AG04449 (cell line): ENCODE results near the gene ARID1B.

Experiments
- CTCF ChIA-PET: fragments of 350-600 bp; formaldehyde crosslinking; extraction: SDS; loops from one replicate; lab custom pipeline; 2021; ENCODE audit warnings: antibody characterized with exemption; lab: Yijun Ruan, JAX
- POLR2A ChIA-PET: fragments of 400-600, 350-600 bp; formaldehyde crosslinking; extraction: SDS; loops from one replicate; lab custom pipeline; 2020; ENCODE audit warnings: antibody characterized with exemption, inconsistent platforms; lab: Yijun Ruan, JAX
- DNase-seq: peaks from one replicate; pipeline ENCODE4 v3.0.0-alpha.2; 2010; ENCODE audit warnings: low read depth, low spot score
- H3K4me3 ChIP-seq: 2 replicates; pipeline ENCODE4 v1.5.1; 2011; ENCODE audit warnings: low read depth, mild to moderate bottlenecking, control low read depth, low read length
- TF ChIP-seq, protein P1 (sequence below): IDR thresholded peaks from one replicate; pipeline ENCODE4 v1.5.1; 2011; ENCODE audit warnings: mild to moderate bottlenecking, moderate library complexity, low read length, control low read depth, inconsistent platforms; ENCODE audit not compliant: insufficient read depth; ENCODE audit errors: missing control alignments

The ARID1B gene

DNA sequence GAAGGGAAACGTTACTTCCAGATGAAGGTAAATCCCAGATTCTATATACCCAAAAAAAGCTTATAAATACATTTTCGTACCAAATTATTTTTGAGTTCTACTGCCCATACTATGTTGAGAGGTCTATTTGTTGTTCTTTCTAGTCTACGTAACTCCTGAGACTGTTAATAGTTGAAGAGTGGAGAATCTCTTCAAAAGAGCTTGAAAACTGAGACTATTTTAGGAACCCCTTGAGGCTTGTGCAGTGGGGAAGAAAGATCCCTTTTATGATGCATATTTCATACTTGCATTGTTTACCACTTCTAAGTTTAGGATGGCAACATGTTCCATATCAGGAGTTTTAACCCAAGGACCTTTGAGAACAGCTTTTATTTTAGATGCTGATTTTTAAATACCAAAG, 301.1 kb downstream of the ARID1B start:
- POLR2A ChIA-PET = no interaction called here
- TF ChIP-seq, protein P1, sequence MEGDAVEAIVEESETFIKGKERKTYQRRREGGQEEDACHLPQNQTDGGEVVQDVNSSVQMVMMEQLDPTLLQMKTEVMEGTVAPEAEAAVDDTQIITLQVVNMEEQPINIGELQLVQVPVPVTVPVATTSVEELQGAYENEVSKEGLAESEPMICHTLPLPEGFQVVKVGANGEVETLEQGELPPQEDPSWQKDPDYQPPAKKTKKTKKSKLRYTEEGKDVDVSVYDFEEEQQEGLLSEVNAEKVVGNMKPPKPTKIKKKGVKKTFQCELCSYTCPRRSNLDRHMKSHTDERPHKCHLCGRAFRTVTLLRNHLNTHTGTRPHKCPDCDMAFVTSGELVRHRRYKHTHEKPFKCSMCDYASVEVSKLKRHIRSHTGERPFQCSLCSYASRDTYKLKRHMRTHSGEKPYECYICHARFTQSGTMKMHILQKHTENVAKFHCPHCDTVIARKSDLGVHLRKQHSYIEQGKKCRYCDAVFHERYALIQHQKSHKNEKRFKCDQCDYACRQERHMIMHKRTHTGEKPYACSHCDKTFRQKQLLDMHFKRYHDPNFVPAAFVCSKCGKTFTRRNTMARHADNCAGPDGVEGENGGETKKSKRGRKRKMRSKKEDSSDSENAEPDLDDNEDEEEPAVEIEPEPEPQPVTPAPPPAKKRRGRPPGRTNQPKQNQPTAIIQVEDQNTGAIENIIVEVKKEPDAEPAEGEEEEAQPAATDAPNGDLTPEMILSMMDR = no peak
- no peak overlapping the region for H3K4me3 ChIP-seq
- CTCF ChIA-PET = interaction anchor here (1.2 kb wide), 2 partner anchors 10 to 106 kb away, joined by 3 read pairs; no protein-coding TSS in a partner anchor
- no peak for DNase-seq

DNA sequence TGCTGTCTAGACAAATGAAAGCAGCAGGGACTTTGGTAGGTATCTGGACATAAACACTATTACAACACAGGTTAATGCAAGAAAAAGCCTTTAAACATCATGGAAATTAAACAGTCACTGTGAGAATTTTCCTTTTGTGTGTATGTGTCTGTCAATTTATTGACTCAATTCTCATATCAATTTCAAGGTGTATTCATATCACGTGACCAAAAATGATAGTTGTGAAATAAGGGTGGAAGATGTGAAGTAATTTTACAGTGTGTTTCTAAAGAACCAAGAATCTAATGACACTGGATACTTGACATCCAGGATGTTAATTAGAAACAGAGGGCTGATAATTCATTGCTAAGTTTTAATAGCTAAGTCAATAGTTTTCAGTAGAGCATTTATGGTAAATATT, 302.1 kb downstream of the ARID1B start:
- DNase-seq = no peak
- no peak overlapping the region for H3K4me3 ChIP-seq
- TF ChIP-seq, protein P1 = no peak
- CTCF ChIA-PET = interaction anchor here (1.1 to 1.2 kb wide), 2 partner anchors 11 to 33 kb away, joined by 3 read pairs; no protein-coding TSS in a partner anchor
- POLR2A ChIA-PET = no interaction called here

DNA sequence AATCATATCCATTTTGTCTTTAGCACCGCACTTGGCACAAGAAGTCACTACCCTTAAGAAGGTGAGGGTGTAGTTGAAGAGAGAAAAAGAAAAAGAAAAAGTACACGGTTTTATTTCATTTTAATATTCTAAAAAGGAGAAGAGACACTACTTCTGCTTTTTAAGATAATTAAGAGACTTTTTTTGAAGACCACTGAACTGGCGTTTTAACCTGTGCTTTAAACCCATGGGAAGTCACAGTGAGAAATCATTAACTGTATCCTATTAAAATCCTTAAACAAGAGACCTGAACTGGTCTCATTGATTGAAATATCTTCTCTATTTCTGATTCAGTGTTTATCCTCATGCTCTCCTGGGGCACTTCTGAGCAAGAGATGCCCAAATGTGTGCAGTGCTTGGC, 302.6 kb downstream of the ARID1B start:
- CTCF ChIA-PET = interaction anchor here (1.1 kb wide), 1 partner anchor 34 kb away, joined by 3 read pairs; no protein-coding TSS in a partner anchor
- POLR2A ChIA-PET = no interaction called here
- TF ChIP-seq, protein P1 = no peak
- H3K4me3 ChIP-seq = no peak overlapping the region
- DNase-seq = no peak

DNA sequence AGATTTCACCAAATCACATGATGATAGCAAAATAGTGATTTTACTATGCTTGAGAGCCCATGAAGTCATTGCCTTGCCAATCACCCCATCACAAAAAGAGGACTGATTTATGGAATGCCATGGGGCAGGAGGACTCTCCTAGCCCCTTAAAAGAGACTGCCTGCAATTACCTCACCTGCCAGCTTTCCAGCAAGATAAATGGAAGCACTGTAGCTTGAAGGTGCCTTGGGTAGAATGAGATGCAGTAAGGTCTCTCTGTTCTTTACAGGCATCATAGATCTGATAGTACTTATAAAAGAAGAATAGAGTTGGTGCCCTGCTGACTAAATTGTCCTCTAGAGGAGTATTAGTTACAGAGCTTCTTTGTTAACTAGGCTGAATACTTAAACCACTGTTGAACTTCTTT, 303.8 kb downstream of the ARID1B start:
- no peak for DNase-seq
- no peak overlapping the region for H3K4me3 ChIP-seq
- TF ChIP-seq, protein P1 = no peak
- ChIA-PET POLR2A (no interaction called here), CTCF (interaction anchor here (0.9 to 1.1 kb wide), 3 partner anchors 10 to 11 kb away, joined by 3 to 4 read pairs (median 3); no protein-coding TSS in a partner anchor)

DNA sequence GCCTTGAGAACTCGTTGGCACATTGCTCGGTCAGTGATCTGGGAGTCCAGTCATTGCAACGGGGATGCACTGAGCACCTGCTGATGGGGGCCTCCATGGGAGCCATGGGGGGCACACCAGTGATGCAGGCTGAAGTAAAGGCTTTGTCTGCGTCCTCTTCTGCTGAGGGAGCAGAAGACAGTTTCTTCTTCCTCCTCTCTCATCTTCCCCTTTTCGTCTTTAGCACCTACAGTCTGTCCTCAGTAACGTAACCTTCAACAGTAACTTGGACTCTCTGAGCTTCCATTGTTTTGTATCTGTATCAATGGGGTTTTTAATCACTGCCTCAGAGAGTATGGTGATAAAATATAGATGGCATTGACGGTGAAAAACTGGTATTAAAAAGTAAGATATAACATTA, 306.2 kb downstream of the ARID1B start:
- TF ChIP-seq, protein P1 = no peak
- no peak overlapping the region for H3K4me3 ChIP-seq
- ChIA-PET POLR2A (no interaction called here), CTCF (interaction anchor here (0.9 kb wide), 1 partner anchor 12 kb away, joined by 3 read pairs; no protein-coding TSS in a partner anchor)
- DNase-seq = no peak

DNA sequence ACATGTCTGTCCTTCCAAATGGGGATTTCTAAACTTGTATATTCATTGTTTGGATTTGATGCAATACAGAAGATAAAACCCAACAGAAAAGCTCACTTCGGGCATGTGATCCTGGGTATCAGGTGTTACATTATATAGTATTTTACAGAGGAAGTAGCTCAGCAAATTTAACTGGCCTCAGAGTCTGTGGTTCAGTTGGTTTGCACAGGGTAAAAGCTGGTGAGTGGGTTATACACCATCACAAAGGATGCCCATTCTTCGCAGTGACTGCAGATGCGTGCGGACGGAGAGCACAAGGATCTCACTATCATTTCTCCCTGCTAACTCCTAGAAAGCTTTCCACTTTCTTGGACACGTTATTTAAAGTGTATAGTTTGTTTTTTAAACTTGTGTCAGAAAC, 309.5 kb downstream of the ARID1B start:
- no peak for DNase-seq

More for the DNA sequence above, 309.5 kb downstream of the ARID1B start:
- no peak overlapping the region for H3K4me3 ChIP-seq
- ChIA-PET CTCF (interaction anchor here (1.5 to 2.2 kb wide), 2 partner anchors 41 to 49 kb away, joined by 3 to 10 read pairs; no protein-coding TSS in a partner anchor), POLR2A (no interaction called here)
- TF ChIP-seq, protein P1 = no peak
